Measurements from ENCODE around the gene TTN.

TTN gene

DNA sequence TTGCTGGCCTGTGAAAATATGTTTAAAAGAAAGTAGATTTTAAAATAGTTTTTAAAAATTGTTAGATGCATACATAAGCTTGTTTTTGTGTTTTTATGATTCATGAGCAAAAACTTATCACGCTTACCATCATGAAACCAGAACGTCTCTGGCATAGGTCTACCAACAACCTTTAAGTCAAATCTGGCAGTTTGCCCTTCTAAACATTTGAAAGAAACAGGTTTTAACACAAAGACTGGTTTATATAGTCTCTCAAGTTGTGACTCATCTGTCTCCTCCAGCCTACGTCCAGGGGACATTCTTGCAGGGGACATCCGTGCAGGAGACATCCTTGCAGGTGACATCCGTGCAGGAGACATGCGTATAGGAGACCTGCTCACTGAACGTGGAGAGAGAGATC lies 29.6 kb downstream of the TTN start:
- Histone ChIP-seq H3K36me3 (ENCODE audit: control insufficient read depth, insufficient read depth, low read length) (no peaks in the 10 kb centered on the region), H3K4me1 (ENCODE audit: control insufficient read depth, insufficient read depth, low read length) (no peaks in the 10 kb centered on the region), H3K9ac (ENCODE audit: low read length) (no peak overlapping the region), H3K27me3 (ENCODE audit: control insufficient read depth, insufficient read depth, low read length) (no peaks in the 10 kb centered on the region), H3K4me3 (ENCODE audit: low read depth, low read length) (no peak overlapping the region), H3K9me3 (ENCODE audit: control insufficient read depth, insufficient read depth, low read depth, low read length) (no peaks in the 10 kb centered on the region), H3K27ac (ENCODE audit: low read depth, low read length) (no peak overlapping the region)

- Histone ChIP-seq H3K4me1 (ENCODE audit: control insufficient read depth, insufficient read depth, low read length) (no peaks in the 10 kb centered on the region), H3K4me3 (ENCODE audit: low read depth, low read length) (no peak overlapping the region), H3K27me3 (ENCODE audit: control insufficient read depth, insufficient read depth, low read length) (no peaks in the 10 kb centered on the region), H3K27ac (ENCODE audit: low read depth, low read length) (no peak overlapping the region), H3K9ac (ENCODE audit: low read length) (no peak overlapping the region), H3K9me3 (ENCODE audit: control insufficient read depth, insufficient read depth, low read depth, low read length) (no peaks in the 10 kb centered on the region), H3K36me3 (ENCODE audit: control insufficient read depth, insufficient read depth, low read length) (no peaks in the 10 kb centered on the region)
These were observed 30.5 kb downstream of the TTN start for GRCh38 chr2:178776751-178777150.

GRCh38 chr2:178775975-178776374 lies 31.2 kb downstream of the TTN start:
- no peaks in the 10 kb centered on the region for H3K27me3 ChIP-seq (ENCODE audit: control insufficient read depth, insufficient read depth, low read length)
- no peak overlapping the region for H3K9ac ChIP-seq (ENCODE audit: low read length)
- no peak overlapping the region for H3K4me3 ChIP-seq (ENCODE audit: low read depth, low read length)
- H3K36me3 ChIP-seq (ENCODE audit: control insufficient read depth, insufficient read depth, low read length), result no peaks in the 10 kb centered on the region
- no peaks in the 10 kb centered on the region for H3K9me3 ChIP-seq (ENCODE audit: control insufficient read depth, insufficient read depth, low read depth, low read length)
- no peaks in the 10 kb centered on the region for H3K4me1 ChIP-seq (ENCODE audit: control insufficient read depth, insufficient read depth, low read length)
- H3K27ac ChIP-seq (ENCODE audit: low read depth, low read length), result no peak overlapping the region

GRCh38 chr2:178770518-178770917 lies 36.7 kb downstream of the TTN start:
- Histone ChIP-seq H3K4me1 (ENCODE audit: control insufficient read depth, insufficient read depth, low read length) (no peaks in the 10 kb centered on the region), H3K36me3 (ENCODE audit: control insufficient read depth, insufficient read depth, low read length) (no peaks in the 10 kb centered on the region), H3K27ac (ENCODE audit: low read depth, low read length) (no peak overlapping the region), H3K9ac (ENCODE audit: low read length) (no peak overlapping the region), H3K4me3 (ENCODE audit: low read depth, low read length) (no peak overlapping the region), H3K27me3 (ENCODE audit: control insufficient read depth, insufficient read depth, low read length) (no peaks in the 10 kb centered on the region), H3K9me3 (ENCODE audit: control insufficient read depth, insufficient read depth, low read depth, low read length) (no peaks in the 10 kb centered on the region)

DNA sequence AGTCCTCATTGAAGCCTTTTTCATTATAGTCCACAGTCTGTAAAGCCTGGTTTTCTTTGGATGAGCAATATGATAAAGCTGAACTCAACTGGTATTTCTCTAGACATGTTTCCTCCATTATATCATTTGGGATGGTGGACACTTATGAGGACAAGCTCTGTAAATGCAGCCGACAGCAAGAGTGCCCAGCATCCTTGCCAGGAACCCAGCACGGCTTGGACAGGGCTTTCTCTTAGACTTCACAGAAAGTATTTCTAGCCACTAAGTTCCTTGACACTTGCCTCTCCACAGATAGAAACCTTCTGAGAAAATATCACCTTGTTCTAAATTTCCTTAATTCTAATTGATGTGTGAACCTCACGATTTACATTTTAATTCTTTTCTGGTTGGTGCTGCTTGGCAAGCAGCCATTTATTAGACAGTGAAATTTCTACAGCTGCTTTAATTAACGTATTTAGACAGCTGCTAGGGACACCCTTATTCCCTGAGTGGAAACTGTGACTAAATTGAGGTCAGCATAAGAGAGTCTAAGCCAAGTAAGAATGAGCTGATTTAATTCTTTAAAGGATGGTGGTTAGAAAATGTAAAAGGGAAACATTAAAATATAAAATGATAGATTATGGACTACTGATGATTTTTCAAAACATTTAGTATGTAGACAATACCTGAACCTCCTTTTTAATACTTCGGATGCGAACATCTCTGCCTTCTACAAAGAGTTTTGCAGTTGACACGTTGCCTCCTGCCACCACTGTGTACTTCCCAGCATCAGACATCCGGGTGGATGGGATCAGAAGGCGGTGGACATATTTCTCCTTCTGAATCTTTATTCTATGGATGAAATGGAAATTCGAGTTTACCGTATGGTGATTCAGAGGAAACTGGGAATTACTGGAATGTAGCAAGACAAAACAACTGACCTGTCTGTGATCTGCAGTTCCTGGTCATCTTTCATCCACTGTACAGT lies 39.8 kb downstream of the TTN start:
- Histone ChIP-seq H3K4me3 (ENCODE audit: low read depth, low read length) (no peak overlapping the region), H3K4me1 (ENCODE audit: control insufficient read depth, insufficient read depth, low read length) (no peaks in the 10 kb centered on the region), H3K9me3 (ENCODE audit: control insufficient read depth, insufficient read depth, low read depth, low read length) (no peaks in the 10 kb centered on the region), H3K27ac (ENCODE audit: low read depth, low read length) (no peak overlapping the region), H3K27me3 (ENCODE audit: control insufficient read depth, insufficient read depth, low read length) (no peaks in the 10 kb centered on the region), H3K36me3 (ENCODE audit: control insufficient read depth, insufficient read depth, low read length) (no peaks in the 10 kb centered on the region), H3K9ac (ENCODE audit: low read length) (no peak overlapping the region)

DNA sequence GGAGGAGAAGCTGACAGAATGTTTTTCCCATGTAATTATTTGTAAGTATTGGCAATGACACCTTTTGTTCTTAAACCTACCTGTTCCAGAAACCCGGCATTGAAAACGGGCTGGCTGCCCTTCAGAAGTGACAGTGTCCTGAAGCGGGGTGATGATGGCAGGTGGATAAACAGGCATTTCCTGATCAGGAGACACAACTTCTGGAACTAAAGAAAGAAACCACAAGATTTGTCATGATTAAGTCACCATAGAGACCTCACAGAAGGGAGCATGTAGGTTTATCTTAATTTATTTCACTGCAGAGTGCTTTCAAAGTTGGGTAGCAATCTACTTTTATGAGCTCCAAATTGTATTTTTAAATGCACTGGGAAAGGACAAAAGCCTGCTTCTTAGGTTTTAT lies 43.1 kb downstream of the TTN start:
- Histone ChIP-seq H3K9me3 (ENCODE audit: control insufficient read depth, insufficient read depth, low read depth, low read length) (no peaks in the 10 kb centered on the region), H3K4me3 (ENCODE audit: low read depth, low read length) (no peak overlapping the region), H3K27ac (ENCODE audit: low read depth, low read length) (no peak overlapping the region), H3K27me3 (ENCODE audit: control insufficient read depth, insufficient read depth, low read length) (no peaks in the 10 kb centered on the region), H3K36me3 (ENCODE audit: control insufficient read depth, insufficient read depth, low read length) (no peaks in the 10 kb centered on the region), H3K9ac (ENCODE audit: low read length) (no peak overlapping the region), H3K4me1 (ENCODE audit: control insufficient read depth, insufficient read depth, low read length) (no peaks in the 10 kb centered on the region)

GRCh38 chr2:178761759-178762371 lies 45.4 kb downstream of the TTN start:
- Histone ChIP-seq H3K4me1 (ENCODE audit: control insufficient read depth, insufficient read depth, low read length) (no peaks in the 10 kb centered on the region), H3K27ac (ENCODE audit: low read depth, low read length) (no peak overlapping the region), H3K36me3 (ENCODE audit: control insufficient read depth, insufficient read depth, low read length) (no peaks in the 10 kb centered on the region), H3K9me3 (ENCODE audit: control insufficient read depth, insufficient read depth, low read depth, low read length) (no peaks in the 10 kb centered on the region), H3K27me3 (ENCODE audit: control insufficient read depth, insufficient read depth, low read length) (no peaks in the 10 kb centered on the region), H3K4me3 (ENCODE audit: low read depth, low read length) (no peak overlapping the region), H3K9ac (ENCODE audit: low read length) (no peak overlapping the region)

GRCh38 chr2:178756843-178757242 lies 50.4 kb downstream of the TTN start:
- Histone ChIP-seq H3K36me3 (ENCODE audit: control insufficient read depth, insufficient read depth, low read length) (no peaks in the 10 kb centered on the region), H3K9ac (ENCODE audit: low read length) (no peak overlapping the region), H3K4me3 (ENCODE audit: low read depth, low read length) (no peak overlapping the region)

GRCh38 chr2:178756343-178756742 lies 50.9 kb downstream of the TTN start:
- Histone ChIP-seq H3K4me3 (ENCODE audit: low read depth, low read length) (no peak overlapping the region), H3K9me3 (ENCODE audit: control insufficient read depth, insufficient read depth, low read depth, low read length) (no peaks in the 10 kb centered on the region), H3K4me1 (ENCODE audit: control insufficient read depth, insufficient read depth, low read length) (no peaks in the 10 kb centered on the region), H3K9ac (ENCODE audit: low read length) (no peak overlapping the region), H3K27ac (ENCODE audit: low read depth, low read length) (no peak overlapping the region), H3K36me3 (ENCODE audit: control insufficient read depth, insufficient read depth, low read length) (no peaks in the 10 kb centered on the region), H3K27me3 (ENCODE audit: control insufficient read depth, insufficient read depth, low read length) (no peaks in the 10 kb centered on the region)

More at GRCh38 chr2:178756843-178757242, 50.4 kb downstream of the TTN start:
- no peak overlapping the region for H3K27ac ChIP-seq (ENCODE audit: low read depth, low read length)
- H3K9me3 ChIP-seq (ENCODE audit: control insufficient read depth, insufficient read depth, low read depth, low read length), result no peaks in the 10 kb centered on the region
- no peaks in the 10 kb centered on the region for H3K27me3 ChIP-seq (ENCODE audit: control insufficient read depth, insufficient read depth, low read length)
- H3K4me1 ChIP-seq (ENCODE audit: control insufficient read depth, insufficient read depth, low read length), result no peaks in the 10 kb centered on the region

GRCh38 chr2:178747767-178748166 lies 59.5 kb downstream of the TTN start:
- Histone ChIP-seq H3K36me3 (ENCODE audit: control insufficient read depth, insufficient read depth, low read length) (no peaks in the 10 kb centered on the region), H3K27me3 (ENCODE audit: control insufficient read depth, insufficient read depth, low read length) (no peaks in the 10 kb centered on the region), H3K4me3 (ENCODE audit: low read depth, low read length) (no peak overlapping the region), H3K27ac (ENCODE audit: low read depth, low read length) (no peak overlapping the region), H3K9ac (ENCODE audit: low read length) (no peak overlapping the region), H3K9me3 (ENCODE audit: control insufficient read depth, insufficient read depth, low read depth, low read length) (no peaks in the 10 kb centered on the region), H3K4me1 (ENCODE audit: control insufficient read depth, insufficient read depth, low read length) (no peaks in the 10 kb centered on the region)

GRCh38 chr2:178734518-178734917 lies 72.7 kb downstream of the TTN start:
- H3K36me3 ChIP-seq (ENCODE audit: control insufficient read depth, insufficient read depth, low read length), result no peaks in the 10 kb centered on the region
- no peak overlapping the region for H3K4me3 ChIP-seq (ENCODE audit: low read depth, low read length)
- H3K27me3 ChIP-seq (ENCODE audit: control insufficient read depth, insufficient read depth, low read length), result no peaks in the 10 kb centered on the region
- no peak overlapping the region for H3K9ac ChIP-seq (ENCODE audit: low read length)
- no peak overlapping the region for H3K27ac ChIP-seq (ENCODE audit: low read depth, low read length)
- no peaks in the 10 kb centered on the region for H3K4me1 ChIP-seq (ENCODE audit: control insufficient read depth, insufficient read depth, low read length)
- no peaks in the 10 kb centered on the region for H3K9me3 ChIP-seq (ENCODE audit: control insufficient read depth, insufficient read depth, low read depth, low read length)
